Measurements from ENCODE around the gene LINGO4.

GRCh38 chr1:151829352-151830046 lies 24.3 kb upstream of the LINGO4 start:
- TF ChIP-seq CTCF (IDR thresholded peaks at IDR 0.05) (no peak), CREB1 (CRISPR knock-in tag; IDR thresholded peaks at IDR 0.05) (no peak), MAX (CRISPR knock-in tag; IDR thresholded peaks at IDR 0.05) (no peak), AR (CRISPR knock-in tag; IDR thresholded peaks at IDR 0.05) (no peak), ELF4 (CRISPR knock-in tag; IDR thresholded peaks at IDR 0.05; ENCODE audit: low read depth) (no peak)
